ENCODE results near the gene SH3RF3. TPM values are rescaled to one million over a fixed set of nuclear protein-coding genes. Genes with fewer than 3 reads are reported as not detected.

SH3RF3 gene
- total RNA-seq, 1 donor from 2014 or later, result 7.4 TPM

DNA sequence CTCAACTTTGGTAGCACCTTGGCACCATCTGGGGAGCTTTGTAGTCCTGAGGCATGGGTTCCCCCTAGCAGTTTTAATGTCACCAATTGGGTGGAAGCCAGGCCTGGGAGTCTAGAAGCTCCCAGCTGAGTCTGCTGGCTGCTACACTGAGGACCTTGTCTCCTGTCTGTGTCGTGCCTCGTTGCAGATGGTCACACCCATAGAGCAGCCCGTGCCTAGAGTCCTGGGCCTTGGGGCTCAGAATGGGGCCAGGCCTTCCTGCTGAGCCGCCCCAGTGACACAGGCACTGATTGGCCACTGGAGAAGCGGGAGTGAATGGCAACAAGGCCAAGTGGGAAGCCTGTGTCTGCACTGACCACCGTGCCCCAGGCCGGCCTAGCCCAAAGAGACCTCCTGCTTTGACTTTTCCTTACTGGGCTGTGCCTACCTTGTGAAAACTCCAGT lies 113.2 kb downstream of the SH3RF3 start:
- Histone ChIP-seq H3K27me3 (no peaks in the 10 kb centered on the region), H3K27ac (peak overlapping the region; percentile 85), H3K4me1 (peaks cover 51% of the 10 kb centered on the region), H3K4me3 (no peak overlapping the region), H3K36me3 (no peaks in the 10 kb centered on the region), H3K9me3 (no peaks in the 10 kb centered on the region)
- TF ChIP-seq, protein P1, sequence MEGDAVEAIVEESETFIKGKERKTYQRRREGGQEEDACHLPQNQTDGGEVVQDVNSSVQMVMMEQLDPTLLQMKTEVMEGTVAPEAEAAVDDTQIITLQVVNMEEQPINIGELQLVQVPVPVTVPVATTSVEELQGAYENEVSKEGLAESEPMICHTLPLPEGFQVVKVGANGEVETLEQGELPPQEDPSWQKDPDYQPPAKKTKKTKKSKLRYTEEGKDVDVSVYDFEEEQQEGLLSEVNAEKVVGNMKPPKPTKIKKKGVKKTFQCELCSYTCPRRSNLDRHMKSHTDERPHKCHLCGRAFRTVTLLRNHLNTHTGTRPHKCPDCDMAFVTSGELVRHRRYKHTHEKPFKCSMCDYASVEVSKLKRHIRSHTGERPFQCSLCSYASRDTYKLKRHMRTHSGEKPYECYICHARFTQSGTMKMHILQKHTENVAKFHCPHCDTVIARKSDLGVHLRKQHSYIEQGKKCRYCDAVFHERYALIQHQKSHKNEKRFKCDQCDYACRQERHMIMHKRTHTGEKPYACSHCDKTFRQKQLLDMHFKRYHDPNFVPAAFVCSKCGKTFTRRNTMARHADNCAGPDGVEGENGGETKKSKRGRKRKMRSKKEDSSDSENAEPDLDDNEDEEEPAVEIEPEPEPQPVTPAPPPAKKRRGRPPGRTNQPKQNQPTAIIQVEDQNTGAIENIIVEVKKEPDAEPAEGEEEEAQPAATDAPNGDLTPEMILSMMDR (IDR thresholded peaks at IDR 0.05), result no peak
- DNase-seq (peak; percentile 53), ATAC-seq (no peak)
- intact Hi-C loops (cut with DNase I), result no loop called here

DNA sequence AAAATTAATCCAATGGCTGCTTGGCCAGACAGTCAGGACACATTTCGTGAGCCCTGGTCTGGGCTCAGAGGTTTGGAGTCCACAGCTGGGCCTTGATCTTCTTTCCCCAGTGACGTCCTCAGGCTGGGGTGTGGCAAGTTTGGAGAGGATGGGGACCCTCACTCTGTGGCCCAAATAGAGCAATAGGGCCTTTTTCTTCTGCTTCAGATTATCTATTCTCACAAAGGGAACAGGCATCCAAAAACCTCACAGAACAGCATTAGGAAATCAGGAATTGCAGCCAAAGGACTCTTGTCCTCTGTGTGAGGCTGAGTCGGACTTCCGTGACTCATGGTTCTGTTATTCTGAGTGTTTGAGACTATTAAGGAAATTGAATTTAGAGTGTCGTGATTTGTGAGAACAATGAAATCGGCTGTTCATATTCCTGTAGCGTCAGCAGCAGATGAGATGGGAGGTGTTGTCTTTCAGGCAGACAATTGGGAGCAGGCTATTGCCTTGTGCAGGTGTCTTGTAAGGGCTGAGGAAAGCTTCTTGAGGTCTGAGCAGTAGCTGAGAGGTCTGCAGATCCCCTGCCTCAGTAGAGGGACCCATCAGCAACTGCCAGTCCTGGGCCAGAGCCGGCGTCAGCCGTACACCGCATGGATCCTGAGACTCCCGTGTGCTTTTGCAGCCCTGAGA lies 113.8 kb downstream of the SH3RF3 start:
- Histone ChIP-seq H3K4me1 (peaks cover 56% of the 10 kb centered on the region), H3K27ac (peak overlapping the region; percentile 85), H3K4me3 (no peak overlapping the region), H3K9me3 (no peaks in the 10 kb centered on the region), H3K27me3 (no peaks in the 10 kb centered on the region), H3K36me3 (no peaks in the 10 kb centered on the region)
- ATAC-seq, result peak; percentile 79
- intact Hi-C loops (cut with DNase I), result no loop called here
- peak; percentile 62 for DNase-seq
- TF ChIP-seq, protein P1 (IDR thresholded peaks at IDR 0.05), result no peak

GRCh38 chr2:109243526-109244303 lies 114.7 kb downstream of the SH3RF3 start:
- Histone ChIP-seq H3K36me3 (no peaks in the 10 kb centered on the region), H3K27ac (peak overlapping the region; percentile 85)
- ATAC-seq, result no peak

GRCh38 chr2:109244304-109244582 lies 115.2 kb downstream of the SH3RF3 start:
- no peak for ATAC-seq
- no peak for DNase-seq
- no peaks in the 10 kb centered on the region for H3K27me3 ChIP-seq
- intact Hi-C loops (cut with DNase I), result no loop called here
- no peaks in the 10 kb centered on the region for H3K36me3 ChIP-seq
- no peaks in the 10 kb centered on the region for H3K9me3 ChIP-seq
- H3K27ac ChIP-seq, result peak overlapping the region; percentile 85
- H3K4me3 ChIP-seq, result no peak overlapping the region
- TF ChIP-seq, protein P1 (IDR thresholded peaks at IDR 0.05), result no peak
- peaks cover 53% of the 10 kb centered on the region for H3K4me1 ChIP-seq

More at GRCh38 chr2:109243526-109244303, 114.7 kb downstream of the SH3RF3 start:
- Histone ChIP-seq H3K4me1 (peaks cover 59% of the 10 kb centered on the region), H3K9me3 (no peaks in the 10 kb centered on the region), H3K4me3 (no peak overlapping the region), H3K27me3 (no peaks in the 10 kb centered on the region)
- intact Hi-C loops (cut with DNase I), result no loop called here
- TF ChIP-seq, protein P1 (IDR thresholded peaks at IDR 0.05), result no peak
- peak; percentile 48 for DNase-seq

DNA sequence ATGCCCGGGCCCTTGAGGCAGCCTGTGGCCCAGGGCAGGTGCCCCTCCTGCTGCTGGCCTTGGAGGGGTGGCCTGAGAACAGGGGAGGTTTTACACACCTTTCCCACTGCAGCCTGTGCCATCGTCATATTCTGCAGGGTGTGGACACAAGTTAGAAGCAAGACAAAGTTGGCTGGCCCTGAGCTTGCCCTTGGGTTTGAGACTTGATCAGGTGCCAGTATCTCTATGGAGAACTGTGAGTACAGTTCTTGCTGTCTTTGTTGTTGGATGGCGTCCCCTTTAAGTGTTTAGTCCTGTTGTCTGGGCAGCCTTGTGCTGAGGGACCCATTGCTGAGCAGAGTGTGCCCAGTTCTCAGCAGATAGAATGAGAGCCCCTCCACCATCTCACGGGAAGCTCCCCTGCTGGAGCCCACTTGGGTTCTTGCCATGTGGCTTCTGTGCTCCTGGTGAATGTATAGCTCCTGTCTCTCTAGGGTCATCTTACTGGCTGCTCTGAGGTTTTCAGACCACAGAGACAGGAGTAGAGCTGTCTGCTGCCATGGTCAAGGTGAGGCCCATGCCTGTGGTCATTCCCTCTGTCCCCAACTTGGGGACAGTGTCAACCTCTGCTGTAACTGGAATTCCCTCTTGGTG lies 115.9 kb downstream of the SH3RF3 start:
- DNase-seq, result peak; percentile 37
- Histone ChIP-seq H3K4me1 (peaks cover 51% of the 10 kb centered on the region), H3K9me3 (no peaks in the 10 kb centered on the region), H3K27me3 (no peaks in the 10 kb centered on the region), H3K27ac (peak overlapping the region; percentile 32), H3K36me3 (no peaks in the 10 kb centered on the region), H3K4me3 (no peak overlapping the region)
- TF ChIP-seq, protein P1 (IDR thresholded peaks at IDR 0.05), result no peak
- intact Hi-C loops (cut with DNase I), result no loop called here
- no peak for ATAC-seq
